Measurements from ENCODE around the gene HLA-DQB1.
"Not testable (repeated sequence)": the region's sequence is repeated elsewhere in the genome, so short reads cannot be mapped to it uniquely, and the experiment has no call there.

The HLA-DQB1 gene

DNA sequence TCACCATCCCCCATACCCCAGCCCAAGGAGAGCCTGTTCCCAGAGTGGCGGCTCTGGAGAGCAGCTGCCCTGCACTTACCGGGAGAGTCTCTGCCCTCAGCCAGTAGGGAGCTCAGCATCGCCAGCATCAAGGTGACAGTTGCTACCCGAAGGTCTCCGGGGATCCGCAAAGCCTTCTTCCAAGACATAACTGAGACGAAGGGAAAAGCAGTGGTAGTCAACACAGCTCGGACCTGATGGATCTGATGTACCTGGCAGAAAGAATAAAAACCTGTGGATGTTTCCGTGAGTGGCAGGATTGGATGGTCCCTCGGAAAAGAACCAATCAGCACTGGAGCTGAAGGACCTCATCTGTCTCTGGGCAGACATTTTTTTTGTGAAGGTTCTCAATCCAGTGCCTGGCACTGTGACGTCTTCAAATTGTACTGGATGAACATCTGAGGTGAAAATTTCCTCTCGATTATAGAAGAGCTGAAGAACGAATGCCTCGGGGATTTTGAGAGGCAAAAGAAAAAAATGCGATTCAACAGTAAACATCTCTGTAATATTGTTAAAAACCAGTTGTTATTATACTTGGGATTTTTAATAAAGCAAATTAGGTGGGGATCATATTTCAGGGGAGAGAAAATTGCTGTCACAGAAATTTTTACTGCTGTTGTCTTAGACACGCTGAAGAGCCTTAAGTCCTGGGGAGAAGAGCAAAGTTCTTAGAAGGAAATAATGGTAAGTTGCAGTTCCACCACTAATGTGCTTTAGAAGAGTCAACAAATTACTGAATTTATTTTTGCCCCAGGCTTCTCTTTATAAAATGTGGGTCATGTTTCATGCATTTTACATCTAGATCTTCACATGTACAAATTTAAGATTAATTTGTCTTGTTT, at the start of gene HLA-DQB1:
Gene HLA-DQB1, minus strand, starts transcription at position 238 of the 881 bp plus-strand sequence. Its CDS starts 50 bp downstream, at position 188.
- DNase-seq: peak; percentile 58

DNA sequence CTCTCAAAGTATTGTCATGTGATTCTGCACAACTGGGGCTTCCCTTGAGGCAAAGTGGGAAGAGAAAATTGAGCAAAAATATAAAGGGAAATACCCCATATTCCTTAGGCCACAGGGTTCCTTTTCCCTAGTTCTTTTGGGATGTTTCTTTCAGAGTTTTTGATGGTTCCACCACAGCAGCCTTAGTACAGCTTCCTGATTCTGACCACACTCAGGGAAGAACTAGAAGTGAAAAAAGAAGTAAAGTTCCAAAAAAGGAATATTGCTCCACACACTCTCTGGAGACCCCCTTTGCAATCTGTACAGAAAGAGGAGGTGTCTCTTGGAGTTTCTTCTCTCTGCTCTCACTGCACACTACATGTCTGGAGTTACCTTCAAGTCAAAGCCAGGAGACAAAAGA, 46.8 kb upstream of the HLA-DQB1 start:
- no peak for DNase-seq

DNA sequence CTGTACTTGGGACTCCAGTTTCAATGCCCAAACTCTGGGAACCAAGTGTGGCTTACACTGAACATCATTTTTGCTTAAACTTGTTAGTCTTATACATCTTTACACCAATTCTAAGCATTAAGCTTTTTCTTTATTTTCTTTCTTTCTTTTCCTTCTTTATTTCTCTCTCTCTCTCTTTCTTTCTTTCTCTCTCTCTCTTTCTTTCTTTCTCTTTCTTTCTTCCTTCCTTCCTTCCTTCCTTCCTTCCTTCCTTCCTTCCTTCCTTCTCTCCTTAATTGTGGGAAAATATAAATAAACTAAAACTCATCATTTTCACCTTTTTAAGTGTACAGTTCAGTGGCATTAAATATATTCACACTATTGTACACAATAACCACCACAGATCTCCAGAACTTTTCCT, 43.2 kb upstream of the HLA-DQB1 start:
- no peak for DNase-seq

DNA sequence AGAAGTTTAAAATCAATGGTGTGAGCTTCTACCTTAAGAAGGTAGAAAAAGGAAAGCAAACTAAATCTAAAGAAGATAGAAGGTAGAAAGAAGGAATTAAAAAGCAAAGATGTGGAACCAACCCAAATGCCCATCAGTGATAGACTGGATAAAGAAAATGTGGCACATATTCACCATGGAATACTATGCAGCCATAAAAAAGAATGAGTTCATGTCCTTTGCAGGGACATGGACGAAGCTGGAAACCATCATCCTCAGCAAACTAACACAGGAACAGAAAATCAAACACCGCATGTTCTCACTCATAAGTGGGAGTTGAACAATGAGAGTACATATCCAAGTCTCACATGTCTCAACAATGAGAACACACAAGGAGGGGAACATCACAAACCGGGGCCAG, 38.7 kb upstream of the HLA-DQB1 start:
- not testable (repeated sequence) for DNase-seq

DNA sequence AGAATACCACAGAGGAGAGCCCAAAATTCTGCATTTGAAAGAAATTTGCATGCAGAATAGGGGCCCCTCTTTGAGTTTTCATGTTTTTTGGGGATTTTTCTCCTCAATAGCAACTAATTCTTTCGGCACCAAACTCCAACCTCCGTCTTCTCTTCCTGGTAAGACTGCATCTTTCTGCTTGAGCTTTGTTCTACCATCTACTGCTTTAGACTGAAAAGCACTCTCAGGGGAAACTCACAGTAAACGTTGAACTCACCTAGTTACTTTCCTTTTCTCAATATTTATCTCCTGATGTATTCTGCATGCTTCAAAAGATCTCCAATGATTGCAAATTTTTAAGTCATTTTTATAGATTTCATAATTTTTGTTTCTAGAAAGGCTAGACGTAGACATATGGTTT, 36.9 kb upstream of the HLA-DQB1 start:
- DNase-seq: no peak

DNA sequence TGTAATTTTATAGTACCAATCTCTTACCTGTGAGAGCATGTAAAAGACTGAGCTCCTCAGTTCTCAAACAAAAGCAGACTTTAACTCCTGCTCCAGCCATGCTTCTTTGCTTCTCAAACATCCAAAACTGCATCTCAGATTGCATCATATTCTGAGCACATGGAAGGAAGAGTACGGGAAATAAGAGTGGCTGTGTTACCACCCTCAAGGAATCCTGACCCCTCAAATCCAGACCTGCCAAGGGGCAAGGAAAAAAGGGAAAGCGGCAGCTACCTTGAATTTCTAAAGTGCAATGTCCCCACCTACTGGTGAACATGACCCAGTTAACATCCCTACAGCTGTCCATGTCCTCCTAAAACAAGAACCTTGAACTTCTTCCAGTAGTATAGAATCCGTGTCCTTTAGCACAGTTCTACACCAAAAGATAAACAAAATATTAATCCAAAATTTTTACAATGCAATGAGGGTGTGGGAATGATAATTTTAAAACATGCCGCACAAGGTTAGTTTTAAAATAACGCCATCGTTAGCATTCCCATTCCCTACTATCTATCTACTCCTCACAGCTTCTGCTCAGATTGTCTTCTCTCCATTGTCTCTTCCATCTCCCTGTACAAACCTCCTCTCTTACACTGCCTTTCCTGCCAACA, 34.1 kb upstream of the HLA-DQB1 start:
- DNase-seq: peak; percentile 8

DNA sequence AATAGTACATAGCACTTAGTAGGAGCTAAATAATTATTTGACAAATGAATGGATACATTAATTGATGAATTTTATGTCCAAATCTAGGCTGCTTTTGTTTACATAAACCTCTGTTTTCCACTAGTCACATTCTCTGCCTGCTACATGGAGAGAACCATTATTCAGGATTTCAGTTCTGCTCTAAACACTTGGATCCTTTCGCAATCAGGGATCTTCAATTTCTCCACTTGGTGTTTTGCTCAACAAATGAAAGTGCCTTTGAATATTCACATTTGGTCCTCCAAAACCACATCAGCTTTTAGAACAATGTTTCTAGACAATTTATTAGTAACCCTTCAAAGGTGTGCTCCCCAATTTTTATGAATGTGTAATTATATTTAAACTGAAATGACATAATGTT, 30.6 kb upstream of the HLA-DQB1 start:
- no peak for DNase-seq

DNA sequence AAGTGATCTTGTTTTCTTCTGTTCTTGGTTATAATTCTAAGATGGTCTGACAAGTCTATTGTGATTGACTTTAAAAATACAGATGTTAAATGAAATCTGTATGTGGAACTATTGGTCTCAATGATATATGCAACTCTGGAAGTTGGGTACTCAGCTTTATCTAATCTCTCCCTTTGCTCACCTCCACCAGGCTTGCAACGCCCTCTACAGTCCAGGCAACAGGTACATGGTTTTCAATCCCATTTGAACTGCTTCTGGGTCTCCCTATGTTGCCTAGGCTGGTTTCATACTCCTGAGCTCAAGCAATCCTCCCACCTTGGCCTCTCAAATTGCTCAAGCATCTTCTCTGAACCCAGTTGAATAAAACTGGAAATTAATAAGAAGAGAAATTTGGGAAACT, 25.6 kb upstream of the HLA-DQB1 start:
- DNase-seq: peak; percentile 51

DNA sequence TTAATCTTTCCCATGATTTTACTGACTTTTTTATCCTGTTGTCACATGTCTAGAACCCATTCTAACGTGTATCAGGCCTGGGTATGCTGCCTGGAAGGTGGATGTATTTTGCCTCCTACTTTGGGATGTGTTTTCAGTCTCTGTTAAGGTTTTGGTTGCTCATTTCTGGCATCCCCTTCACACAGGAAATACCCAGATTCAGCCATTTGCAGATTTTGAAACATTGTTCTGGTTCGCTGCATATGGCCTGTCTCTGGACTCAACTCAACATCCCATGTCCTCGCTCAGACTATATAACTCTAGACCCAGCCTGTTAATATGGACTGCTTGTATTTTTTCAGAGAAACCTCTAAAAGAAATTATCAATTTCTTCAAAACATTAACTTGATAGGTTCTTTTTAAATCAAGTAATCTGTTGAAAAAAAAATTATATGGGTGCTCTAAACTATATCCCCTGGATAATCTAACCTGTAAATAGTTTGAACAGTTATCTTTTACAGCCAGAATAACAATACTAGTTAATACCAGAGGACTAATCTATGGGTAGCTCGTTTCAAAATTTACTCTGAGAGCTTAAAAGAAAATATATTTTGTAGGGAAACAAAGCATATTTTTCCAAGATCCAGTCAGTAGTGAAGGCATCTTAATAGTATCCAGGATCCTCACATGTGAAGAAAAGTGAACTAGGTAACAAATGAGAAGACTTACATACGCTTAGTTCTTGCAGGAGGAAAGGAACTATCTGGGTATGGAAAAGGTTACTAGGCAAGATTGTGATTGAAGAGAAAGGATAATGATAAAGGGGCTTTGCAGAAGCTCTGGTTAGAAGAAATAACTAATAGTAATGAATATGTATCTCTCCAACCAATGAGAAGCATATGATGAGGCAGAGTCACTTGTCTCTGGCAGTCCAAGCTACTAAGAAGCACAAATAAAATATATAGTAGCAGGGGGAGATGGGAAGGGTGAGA, 23.4 kb upstream of the HLA-DQB1 start:
- no peak for DNase-seq

DNA sequence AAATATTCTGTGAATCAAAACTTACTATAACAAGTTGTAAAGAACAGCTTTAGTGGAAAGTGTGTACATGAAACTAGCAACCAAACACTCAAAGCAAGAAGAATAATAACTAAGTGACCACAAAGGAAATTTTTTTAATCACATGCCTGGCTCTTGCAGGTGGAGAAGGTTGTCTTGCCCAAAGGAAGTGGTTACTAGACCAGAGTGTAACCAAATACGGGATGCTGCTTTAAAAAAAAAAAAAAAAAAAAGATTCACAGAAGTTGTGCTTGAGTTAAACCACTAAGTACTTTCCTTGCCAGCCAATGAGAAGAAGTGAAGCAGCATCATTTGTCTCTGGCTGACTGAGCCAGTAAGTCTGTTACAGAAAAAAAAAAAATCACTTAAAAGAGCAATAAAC, 19.1 kb upstream of the HLA-DQB1 start:
- DNase-seq: no peak

DNA sequence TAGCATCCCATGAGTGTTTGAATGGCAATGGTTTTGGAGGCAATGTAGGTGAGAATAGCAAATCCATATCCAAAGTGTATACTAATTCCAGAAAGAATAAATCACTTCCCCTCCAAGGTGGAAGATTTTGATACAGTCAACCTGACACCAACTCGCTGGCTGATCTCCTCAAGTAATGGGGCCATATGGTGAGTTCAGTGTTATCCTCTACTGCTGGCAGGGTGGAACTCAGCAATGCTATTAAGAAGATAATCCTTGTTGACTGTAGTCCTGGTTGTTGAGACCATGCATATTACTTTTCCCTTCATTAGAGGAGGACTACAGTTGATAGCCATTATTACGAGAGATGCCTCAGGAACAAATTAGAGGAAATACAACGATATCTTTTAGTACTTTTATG, 17.8 kb upstream of the HLA-DQB1 start:
- DNase-seq: no peak

DNA sequence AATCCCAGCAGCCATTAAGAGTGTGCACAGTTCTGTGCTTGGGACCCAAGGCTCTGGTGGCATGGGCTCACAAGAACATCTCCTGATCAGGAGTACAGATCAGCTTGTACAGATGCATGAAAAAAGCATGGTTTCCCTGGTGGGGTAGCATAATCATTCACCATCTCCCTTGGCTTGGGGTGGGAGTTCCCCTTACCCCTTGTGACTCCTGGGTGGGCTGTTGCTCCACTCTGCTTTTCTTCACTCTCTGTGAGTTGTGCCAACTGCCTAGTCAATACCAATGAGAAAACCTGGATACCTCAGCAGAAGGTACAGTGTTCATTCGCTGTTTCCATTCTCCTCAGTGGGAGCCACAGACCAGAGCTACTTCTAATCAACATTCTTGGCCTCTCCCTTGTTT, 13.6 kb upstream of the HLA-DQB1 start:
- DNase-seq: no peak

DNA sequence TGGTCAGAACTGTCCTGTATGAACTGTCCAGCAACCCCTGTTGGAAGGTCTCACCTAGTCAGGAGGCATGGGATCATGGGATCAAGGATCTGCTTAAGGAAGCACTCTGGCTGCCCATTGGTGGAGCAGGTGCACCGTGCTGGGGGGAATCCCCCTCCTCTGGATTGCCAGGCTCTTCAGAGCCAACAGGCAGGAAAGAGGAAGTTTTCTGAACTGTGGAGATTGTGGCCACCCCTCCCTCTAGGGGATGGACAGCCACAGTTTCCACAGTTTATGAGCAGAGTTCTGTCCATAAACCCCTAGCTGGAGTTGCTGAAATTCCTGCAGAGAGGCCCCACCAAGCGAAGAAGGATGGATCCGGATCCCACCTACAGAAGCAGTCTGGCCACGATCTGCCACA, 13.0 kb upstream of the HLA-DQB1 start:
- DNase-seq: no peak

DNA sequence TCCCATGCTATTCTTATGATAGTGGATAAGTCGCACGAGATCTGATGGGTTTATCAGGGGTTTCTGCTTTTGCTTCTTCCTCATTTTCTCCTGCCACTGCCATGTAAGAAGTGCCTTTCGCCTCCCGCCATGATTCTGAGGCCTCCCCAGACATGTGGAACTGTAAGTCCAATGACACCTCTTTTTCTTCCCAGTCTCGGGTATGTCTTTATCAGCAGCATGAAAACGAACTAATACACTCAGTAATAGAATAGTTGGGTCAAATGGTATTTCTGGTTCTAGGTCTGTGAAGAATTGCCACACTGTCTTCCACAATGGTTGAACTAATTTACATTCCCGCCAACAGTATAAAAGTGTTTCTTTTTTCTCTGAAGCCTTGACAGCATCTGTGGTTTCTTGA, 7.7 kb upstream of the HLA-DQB1 start:
- not testable (repeated sequence) for DNase-seq

DNA sequence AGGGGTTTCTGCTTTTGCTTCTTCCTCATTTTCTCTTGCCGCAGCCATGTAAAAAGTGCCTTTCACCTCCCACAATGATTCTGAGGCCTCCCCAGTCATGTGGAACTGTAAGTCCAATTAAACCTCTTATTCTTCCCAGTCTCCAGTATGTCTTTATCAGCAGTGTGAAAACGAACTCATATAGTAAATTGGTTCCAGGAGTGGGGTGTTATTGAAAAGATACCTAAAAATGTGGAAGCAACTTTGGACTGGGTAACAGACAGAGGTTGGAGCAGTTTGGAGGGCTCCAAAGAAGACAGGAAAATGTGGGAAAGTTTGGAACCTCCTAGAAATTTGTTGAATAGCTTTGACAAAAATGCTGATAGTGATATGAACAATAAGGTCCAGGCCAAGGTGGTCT, 5.5 kb upstream of the HLA-DQB1 start:
- not testable (repeated sequence) for DNase-seq

DNA sequence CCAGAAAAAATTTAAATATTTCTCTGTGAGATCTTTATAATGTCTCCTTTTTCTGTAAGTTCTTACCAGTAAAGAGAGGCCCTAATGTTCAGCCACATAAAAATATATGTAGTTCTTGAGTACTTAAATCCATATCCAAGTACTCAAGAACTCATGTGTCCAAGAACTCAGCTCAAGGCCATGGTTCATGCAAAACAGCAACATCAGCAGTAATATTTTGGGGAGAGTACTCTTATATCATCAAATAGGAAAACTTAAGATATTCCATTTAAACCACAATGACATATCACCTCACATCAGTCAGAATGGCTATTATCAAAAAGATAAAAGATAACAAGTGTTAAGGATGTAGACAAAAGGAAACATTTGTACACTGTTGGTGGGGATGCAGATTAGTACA, 3.4 kb upstream of the HLA-DQB1 start:
- DNase-seq: no peak

DNA sequence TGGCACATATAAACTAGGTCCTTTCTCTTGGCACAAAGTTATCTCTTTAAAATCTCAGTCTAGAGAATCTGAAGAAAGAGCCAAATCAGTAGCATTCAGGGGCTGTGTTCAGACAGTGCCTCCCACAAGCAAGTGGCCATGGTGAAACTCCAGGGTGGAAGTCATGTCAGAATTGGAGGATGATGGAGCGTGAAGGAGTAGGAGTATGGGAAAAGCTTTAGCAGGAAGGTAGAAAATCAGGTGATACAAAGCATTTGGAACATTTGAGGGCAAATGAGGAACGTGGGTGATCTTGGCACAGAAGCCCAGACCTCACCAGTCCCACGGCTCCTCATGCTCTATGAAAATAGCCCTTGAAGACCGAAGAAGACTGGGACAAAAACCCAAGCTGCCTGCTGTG, 2.8 kb upstream of the HLA-DQB1 start:
- no peak for DNase-seq

DNA sequence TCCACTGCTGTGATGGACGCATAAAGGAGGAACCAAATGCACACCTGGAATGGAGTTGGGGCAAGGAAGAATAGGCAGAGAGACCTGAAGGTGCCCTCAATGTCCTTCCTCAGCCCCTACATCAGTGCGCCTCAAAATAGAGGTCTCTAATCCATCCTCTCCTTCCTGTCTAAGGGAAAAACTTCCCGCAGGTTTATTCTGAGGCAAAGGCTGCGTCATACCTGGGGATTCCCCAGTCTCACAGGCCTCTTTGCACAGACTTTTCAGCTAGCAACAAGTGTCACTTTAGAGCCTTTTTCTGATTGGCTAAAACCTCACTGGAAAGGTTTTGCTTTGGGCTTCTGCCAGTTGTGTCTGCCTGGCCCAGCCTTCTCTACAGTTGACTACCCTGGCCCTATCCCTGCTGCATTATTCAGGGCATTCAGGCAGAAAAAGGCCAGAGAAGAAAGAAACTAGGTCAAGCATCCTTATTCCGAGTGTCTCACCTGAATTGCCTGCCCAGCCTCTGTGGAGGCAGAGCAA, 1.8 kb upstream of the HLA-DQB1 start:
- DNase-seq: peak; percentile 37

DNA sequence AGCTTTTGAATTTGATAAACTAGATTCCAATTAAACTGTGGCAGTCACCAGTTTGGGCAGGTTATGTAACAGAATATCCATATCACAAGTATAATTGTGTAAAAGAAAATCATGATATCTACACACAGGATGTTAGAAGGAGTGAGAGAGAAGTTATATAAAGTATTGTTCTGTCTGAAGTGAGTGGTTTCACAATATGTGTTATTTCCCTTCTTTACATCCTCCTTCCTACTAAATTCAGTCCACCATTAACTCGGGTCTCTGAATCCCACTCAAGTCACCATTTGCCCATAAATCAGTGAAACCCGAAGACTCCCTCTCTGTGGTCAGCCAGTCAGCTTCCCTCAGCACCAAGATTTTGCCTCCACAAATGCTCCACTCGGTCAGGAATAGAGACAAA, 796 bp downstream of the HLA-DQB1 start:
- DNase-seq: no peak

DNA sequence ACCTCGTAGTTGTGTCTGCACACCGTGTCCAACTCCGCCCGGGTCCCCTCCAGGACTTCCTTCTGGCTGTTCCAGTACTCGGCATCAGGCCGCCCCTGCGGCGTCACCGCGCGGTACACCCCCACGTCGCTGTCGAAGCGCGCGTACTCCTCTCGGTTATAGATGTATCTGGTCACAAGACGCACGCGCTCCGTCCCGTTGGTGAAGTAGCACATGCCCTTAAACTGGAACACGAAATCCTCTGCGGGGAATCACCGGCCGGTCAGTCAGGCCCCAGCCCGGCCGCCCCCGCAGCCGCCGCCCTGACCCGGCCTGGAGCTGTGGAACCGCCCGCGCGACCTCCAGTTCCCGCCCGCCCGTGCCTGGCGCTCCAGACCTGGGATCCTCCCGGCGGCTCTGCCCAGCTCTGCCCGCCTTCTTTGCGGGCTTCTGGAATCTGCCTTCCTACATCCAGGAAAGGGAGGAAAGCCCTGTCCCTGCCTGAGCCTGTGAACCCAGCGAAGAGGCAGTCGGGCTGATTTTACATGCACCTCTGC, 1.6 kb downstream of the HLA-DQB1 start:
- peak; percentile 60 for DNase-seq

DNA sequence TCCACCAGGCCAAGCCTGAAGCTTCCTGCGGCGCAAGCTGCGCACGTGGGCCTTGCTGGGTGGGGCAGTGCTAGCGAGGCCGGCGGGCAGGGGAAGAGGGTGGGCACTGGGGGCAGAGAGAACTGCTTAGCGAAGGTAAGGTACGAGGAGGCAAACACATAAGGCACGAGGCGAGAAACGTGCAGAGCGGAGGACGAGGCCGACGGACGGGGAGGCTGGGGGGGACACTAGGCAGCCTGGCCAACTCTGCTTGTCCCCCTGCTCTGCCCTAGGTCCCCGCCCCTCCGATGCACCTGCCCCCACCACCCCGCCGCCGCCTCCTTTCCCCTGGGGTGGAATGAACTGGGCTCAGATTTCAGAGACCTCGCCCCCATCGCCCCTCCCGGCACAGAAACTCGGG, 2.1 kb downstream of the HLA-DQB1 start:
- DNase-seq: no peak

DNA sequence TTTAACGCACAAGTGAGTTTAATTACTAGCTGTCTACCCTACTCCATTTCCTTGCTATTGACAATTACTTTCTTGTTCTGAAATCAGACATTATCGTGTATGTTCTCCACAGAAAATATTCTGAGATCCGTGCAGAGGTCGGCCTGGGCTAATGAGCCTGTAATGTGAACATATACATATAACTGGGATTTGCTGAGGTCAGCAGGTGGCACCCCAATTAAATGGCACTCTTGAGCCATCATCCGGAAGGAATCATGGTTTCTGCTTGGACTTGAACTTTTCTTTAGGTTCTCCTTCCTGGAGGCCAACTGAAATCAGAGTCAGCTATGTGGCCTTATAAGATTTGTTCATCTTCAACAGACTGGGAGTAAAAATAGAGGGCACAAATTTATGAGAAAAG, 3.6 kb downstream of the HLA-DQB1 start:
- no peak for DNase-seq

DNA sequence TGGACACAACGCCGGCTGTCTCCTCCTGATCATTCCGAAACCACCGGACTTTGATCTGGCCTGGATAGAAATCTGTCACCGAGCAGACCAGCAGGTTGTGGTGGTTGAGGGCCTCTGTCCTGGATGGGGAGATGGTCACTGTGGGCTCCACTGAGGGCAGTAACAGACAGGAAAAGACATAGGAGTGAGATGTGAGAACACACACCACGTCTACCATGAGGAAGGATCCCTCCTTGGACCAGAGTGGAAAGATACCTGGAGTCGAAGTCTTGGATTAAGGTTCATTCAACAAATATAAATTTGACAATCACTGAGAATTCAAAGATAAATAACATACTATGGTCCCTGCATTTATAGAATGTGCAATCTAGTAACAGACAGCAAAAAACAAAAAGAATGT, 4.4 kb downstream of the HLA-DQB1 start:
- no peak for DNase-seq
